MM.1S (cell line): ENCODE results near the gene GPR107.

Source experiments
- EZH2 ChIP-seq: fragments of 300-600 bp; sonication (generic); optimal IDR thresholded peaks from 2 replicates; pipeline ENCODE3; 2017; ENCODE audit warnings: low read depth, mild to moderate bottlenecking, antibody characterized with exemption, low read length, mixed read lengths
- TF ChIP-seq, protein P1 (sequence below): fragments of 300-600 bp; sonication (generic); IDR thresholded peaks from 2 replicates; pipeline ENCODE4 v1.5.1; 2016; ENCODE audit warnings: antibody characterized with exemption, low read length, mixed read lengths

- TF ChIP-seq, protein P1, sequence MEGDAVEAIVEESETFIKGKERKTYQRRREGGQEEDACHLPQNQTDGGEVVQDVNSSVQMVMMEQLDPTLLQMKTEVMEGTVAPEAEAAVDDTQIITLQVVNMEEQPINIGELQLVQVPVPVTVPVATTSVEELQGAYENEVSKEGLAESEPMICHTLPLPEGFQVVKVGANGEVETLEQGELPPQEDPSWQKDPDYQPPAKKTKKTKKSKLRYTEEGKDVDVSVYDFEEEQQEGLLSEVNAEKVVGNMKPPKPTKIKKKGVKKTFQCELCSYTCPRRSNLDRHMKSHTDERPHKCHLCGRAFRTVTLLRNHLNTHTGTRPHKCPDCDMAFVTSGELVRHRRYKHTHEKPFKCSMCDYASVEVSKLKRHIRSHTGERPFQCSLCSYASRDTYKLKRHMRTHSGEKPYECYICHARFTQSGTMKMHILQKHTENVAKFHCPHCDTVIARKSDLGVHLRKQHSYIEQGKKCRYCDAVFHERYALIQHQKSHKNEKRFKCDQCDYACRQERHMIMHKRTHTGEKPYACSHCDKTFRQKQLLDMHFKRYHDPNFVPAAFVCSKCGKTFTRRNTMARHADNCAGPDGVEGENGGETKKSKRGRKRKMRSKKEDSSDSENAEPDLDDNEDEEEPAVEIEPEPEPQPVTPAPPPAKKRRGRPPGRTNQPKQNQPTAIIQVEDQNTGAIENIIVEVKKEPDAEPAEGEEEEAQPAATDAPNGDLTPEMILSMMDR, result peak; percentile 24
- no peak for TF ChIP-seq EZH2
Measured at GRCh38 chr9:130058154-130058553, 4.4 kb downstream of the GPR107 start.
